Posterior vena cava (tissue), 2 donors: Measurements from ENCODE around the gene CARD11. TPM values are rescaled to one million over a fixed set of nuclear protein-coding genes. Genes with fewer than 3 reads are reported as not detected.

Experiments
- DNase-seq: peaks from one replicate; pipeline ENCODE4 v3.0.0-alpha.2; 2020; ENCODE audit warnings: low spot score
- intact Hi-C, 2 donors: fragments of 100-400 bp; cut with DNase I; formaldehyde crosslinking; loops; one replicate each; pipeline versions ENCODE4 v1.14.1 to v1.14.2; 2022 to 2023
- total RNA-seq, 2 donors: library from RNA; stranded (reverse); fragmentation: NEBNext Ultra II Directional; extraction: Animal tissue kit (Norgen Biotek cat#: 25700); gene quantifications; one replicate each; pipeline ENCODE4 v1.2.1, GENCODE V29; 2021
- donor health status: DM: yes; HTN: yes; CAD: no.
- donor health status: DM: yes; HTN: yes; CAD: no.

The CARD11 gene
- total RNA-seq, 2 donors from 2014 or later, result 0.86 to 1.9 TPM

- intact Hi-C loops, result no loop called here
- no peak for DNase-seq
Observed at GRCh38 chr7:2955269-2955668, 88.4 kb downstream of the CARD11 start.

DNA sequence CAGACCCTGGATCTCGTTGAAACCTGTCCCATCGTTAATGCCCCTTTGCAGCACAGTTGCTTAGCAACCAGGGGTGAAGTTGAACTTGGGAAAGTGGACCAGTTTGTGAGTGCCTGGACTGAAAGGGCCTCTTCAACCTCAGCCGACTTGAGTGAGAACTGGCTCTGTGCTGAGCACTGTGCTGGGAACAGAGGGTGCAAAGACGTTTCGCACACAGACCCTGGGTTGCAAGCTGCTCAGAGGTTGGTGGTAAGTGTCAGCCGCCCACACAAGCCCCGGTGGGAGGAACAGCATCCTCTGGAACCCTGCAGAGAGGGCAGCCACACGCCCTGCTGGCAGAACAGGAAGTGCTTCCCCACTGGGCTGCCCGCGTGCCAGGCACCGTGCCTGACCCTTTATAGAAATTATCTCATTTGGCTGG is 89.2 kb downstream of the CARD11 start:
- intact Hi-C loops, result no loop called here
- DNase-seq, result peak; percentile 71

DNA sequence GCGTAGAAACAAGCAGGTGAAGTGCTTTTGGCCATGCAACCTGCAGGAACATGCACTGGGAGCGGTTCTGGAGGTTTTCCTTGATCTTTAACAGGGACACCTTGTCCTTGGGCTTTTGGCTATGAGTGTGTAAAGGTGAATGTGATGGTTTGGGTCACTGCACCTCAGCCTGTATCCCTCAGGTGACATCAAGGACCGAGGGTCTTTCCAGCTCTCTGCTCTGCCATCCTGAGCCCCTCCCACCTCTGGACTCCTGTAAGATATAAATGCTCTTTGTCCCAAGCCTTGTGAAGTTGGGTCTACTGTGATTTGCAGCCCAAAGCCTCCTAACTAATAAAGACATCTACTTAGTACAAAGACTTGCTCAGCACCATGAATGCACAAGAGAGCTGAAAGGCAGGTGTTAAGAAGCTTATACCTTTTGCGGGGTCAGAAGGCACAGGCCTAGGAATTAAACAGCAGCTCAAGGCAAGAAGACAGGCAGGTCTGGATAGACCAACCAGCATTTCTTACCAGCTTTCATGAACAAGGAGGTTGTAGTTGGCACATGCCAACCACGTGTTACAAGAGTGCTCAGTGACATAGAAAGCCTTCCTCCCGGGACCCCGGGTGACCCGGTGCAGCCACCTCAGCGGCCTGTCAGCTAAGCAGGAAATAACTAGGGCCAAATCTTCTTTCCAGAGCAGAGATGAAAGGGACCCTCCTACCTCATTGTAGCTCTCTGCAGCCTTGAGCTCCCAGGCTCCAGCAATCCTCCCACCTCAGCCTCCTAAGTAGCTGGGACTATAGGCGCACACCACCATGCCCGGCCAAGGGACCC is 89.9 kb downstream of the CARD11 start:
- peak; percentile 64 for DNase-seq
- intact Hi-C loops, result no loop called here

DNA sequence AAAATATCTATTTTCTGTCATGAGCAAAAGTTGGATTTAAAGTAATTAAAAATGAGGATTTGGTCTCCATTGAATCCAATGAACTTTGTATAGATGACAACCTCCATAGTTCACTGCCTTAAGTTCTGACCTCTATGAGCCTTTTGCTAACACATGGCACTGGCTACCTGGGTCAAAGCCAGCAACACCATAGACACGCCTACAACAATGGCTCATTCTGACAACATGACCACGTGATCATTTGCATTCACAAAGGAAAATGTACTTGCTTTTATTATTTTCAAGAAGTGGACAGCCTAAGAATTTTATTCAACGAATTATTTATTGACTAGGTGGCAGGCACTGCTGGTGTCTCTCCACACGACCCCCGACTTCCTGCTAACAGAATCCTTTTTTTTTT is 90.6 kb downstream of the CARD11 start:
- DNase-seq, result no peak
- intact Hi-C loops, result no loop called here

DNA sequence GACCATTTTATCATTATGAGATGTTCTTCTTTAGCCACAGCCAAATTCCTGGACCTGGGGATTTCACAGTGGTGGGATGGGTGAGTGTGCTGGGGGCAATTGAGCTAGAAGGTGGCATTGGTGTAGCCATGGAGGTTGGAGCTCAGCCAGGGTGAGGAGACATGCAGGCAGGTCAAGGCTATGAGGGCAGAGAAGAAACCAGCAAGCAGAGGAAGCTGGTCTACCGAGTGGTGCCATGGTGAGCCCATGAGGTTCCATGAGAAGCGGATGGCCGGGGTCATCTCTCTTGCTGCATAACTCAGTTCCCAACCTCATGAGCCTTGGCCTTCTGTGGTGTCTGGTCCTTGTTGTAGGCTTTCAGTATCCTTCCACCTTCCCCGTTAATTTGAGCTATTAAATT is 91.4 kb downstream of the CARD11 start:
- DNase-seq, result peak; percentile 70
- intact Hi-C loops, result no loop called here

GRCh38 chr7:2950578-2950977 is 93.1 kb downstream of the CARD11 start:
- no peak for DNase-seq
- intact Hi-C loops, result no loop called here

- no peak for DNase-seq
- intact Hi-C loops, result no loop called here
Observed at GRCh38 chr7:2948749-2949148, 94.9 kb downstream of the CARD11 start.

DNA sequence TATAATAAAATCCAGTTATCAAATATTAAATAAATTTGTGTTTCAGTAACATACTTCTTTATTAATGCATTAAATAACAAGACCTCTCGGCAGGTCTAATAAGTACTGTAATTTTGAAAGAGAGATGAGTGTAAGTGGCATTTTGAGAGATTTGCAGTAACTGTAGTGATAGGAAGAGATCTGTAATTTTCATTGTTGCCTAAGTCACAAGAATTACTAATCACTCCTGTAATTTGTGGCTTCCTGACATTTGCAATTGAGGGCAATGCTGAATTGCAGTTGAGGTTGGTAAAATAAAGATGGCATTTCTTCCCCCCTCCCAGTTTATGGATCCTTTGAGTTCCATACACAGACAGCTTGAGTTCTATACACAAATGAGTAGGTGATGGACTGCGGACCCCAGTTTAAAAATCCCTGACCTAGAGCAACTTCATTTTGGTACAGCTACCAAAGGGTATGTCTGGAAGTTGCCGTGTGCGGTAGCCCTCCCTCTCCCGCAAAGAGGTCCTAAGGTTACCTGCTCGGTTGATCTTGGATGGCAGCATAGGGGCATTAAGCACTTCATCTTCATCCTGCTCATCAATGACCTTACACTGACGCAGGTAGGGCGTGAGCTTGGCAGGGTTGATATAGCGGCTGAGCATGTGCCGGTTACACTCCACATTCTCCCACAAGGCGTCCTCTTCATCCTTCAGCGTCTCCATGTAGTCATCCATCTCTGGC is 96.4 kb downstream of the CARD11 start:
- DNase-seq, result no peak
- intact Hi-C loops, result no loop called here

DNA sequence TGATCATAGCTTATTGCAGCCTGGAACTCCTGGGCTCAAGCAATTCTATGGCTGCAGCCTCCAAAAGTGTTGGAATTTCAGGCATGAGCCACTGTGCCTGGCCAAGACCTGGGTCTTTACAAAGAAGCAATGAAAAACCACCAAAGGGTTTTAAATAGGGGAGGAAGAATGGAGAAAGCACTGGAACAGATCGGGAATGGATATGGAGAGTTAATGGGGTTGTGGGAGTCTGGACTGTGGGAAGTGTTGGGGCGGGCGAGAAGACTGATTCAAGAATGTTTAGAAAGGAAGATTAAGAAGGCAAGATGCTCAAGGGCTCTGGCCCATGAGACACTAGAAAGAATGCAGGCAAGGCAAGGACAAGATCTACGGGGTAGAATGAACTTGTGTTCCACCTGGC is 98.5 kb downstream of the CARD11 start:
- intact Hi-C loops, result no loop called here
- DNase-seq, result no peak

GRCh38 chr7:2944739-2945138 is 98.9 kb downstream of the CARD11 start:
- DNase-seq, result no peak
- intact Hi-C loops, result no loop called here

- intact Hi-C loops, result no loop called here
- DNase-seq, result peak; percentile 61
Observed at GRCh38 chr7:2943851-2944601, 99.6 kb downstream of the CARD11 start.

DNA sequence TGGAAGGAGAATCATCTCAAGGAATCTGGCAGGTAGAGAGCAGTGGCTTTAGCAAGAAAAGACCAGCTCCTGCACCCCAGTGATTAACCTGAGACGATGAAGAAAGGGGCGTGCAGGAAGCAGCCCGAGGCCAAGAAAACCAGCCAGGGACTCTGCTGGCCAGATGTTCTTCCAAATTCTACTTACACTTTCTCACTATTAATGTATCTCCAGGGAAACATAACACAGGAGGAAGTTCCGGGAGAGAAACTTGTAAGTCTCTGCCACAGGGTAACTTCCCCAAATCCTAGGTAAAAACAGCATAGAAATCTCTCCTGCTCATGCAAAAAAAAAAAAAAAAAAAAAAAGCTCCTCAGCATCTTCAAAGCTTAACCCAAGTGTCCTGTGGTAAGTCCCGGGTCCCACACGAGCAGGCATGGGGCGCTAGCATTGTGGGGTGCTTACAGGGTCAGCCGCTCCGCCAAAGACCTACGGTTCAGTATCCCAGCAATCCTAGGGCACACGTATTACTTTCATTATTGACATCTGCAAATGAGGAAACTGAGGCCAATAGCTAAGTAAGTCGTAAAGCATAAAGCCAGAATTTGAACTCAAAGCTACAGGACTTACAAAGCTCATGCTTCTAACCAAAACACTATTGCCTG is 102.3 kb downstream of the CARD11 start:
- no peak for DNase-seq
- intact Hi-C loops, result no loop called here

GRCh38 chr7:2940466-2940865 is 103.2 kb downstream of the CARD11 start:
- no peak for DNase-seq
- intact Hi-C loops, result no loop called here

DNA sequence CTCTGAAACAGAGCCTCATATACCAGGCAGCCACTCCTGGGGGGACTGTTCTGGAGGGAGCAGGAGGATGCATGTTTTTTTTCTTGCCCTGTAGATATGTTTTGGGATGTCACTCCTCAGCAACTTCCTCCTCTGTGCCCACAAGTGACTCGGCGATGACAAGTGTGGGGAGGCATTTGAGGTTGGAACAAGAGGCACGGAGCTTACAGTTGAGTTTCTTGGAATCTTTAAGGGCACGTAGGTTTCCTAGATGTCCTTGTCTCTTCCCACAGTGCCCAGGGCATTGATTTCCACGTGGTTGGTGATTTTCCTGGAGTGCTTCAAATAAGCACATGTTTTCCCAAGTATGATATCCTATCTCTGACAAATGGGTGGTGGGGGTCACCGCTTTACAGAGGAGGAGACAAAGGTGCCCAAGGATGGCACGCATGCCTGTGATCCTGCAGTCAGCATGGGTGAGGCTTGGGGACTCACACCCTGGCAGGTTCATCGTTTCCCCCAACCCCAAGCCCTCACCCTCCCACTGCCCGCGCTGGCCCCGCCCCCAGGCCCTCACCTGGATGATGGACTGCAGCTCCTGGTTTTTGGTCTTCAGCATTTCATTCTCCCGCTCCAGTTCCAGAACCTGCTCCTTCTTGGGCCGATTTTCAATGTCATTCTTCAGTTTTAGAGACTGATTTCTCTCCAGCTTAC is 104.3 kb downstream of the CARD11 start:
- intact Hi-C loops, result no loop called here
- DNase-seq, result peak; percentile 61

DNA sequence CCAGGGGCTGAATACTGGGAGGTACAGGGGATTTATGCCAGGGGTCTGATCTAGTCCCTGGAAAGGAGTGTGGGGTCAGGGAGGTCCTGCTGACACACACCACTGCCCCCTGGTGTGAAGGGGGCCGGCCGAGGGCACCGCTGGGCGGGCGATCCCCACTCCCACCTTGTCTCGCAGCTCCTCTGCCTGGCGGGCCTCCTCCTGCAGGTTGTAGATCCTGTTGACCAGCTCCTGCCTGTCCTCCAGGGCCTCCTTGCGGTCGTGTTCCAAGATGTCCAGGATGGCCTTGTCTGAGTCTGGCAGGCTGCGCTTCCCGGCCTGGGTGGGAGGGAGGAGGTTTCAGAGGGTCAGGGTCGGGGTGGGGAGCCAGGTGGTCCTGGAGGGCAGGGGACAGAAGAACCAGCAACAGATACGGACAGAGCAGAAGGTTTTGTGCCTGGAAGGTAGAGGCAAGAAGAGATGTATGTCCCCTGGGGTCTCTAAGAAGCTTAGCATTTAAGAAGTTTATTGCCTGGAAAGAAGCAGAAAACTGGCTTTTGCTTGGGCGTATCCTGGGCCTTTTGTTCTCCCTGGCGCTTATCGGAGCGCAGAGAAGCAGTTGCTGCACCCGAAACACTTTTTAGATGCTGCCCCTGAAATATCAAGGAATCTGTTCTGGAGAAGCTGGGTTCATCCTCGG is 105.0 kb downstream of the CARD11 start:
- intact Hi-C loops, result no loop called here
- peak; percentile 74 for DNase-seq

- intact Hi-C loops, result no loop called here
- peak; percentile 63 for DNase-seq
Observed at GRCh38 chr7:2937701-2938513, 105.8 kb downstream of the CARD11 start.

GRCh38 chr7:2936891-2937580 is 106.6 kb downstream of the CARD11 start:
- DNase-seq, result peak; percentile 72
- intact Hi-C loops, result no loop called here
